HEK293 (cell line): ENCODE measurements around the gene ATP1B2.

Experiments used
- BCL11B ChIP-seq: fragments of 450-650 bp; formaldehyde crosslinking; IDR thresholded peaks from 2 replicates; pipeline ENCODE4 v1.5.1; 2016; ENCODE audit warnings: low read depth, missing biosample characterization, missing genetic modification characterization
- GLIS1 ChIP-seq: fragments of 450-650 bp; formaldehyde crosslinking; IDR thresholded peaks from 2 replicates; pipeline ENCODE4 v1.5.1; 2016; ENCODE audit warnings: missing biosample characterization, missing genetic modification characterization
- HOXC10 ChIP-seq: sonication (generic); formaldehyde crosslinking; IDR thresholded peaks from 2 replicates; pipeline ENCODE4 v1.8.1; 2023; ENCODE audit warnings: mild to moderate bottlenecking, missing genetic modification reagents
- IKZF3 ChIP-seq: fragments of 450-650 bp; IDR thresholded peaks from 2 replicates; pipeline ENCODE4 v1.5.0; 2018; ENCODE audit warnings: missing biosample characterization, mild to moderate bottlenecking, missing genetic modification characterization, moderate library complexity
- KLF10 ChIP-seq: fragments of 450-650 bp; IDR thresholded peaks from 2 replicates; pipeline ENCODE4 v1.5.1; 2018; ENCODE audit warnings: missing biosample characterization, mild to moderate bottlenecking, missing genetic modification characterization
- SALL2 ChIP-seq: fragments of 450-650 bp; formaldehyde crosslinking; IDR thresholded peaks from 2 replicates; pipeline ENCODE4 v1.5.0; 2017; ENCODE audit warnings: missing biosample characterization, mild to moderate bottlenecking, missing genetic modification characterization, borderline replicate concordance
- WT1 ChIP-seq: fragments of 450-650 bp; formaldehyde crosslinking; IDR thresholded peaks from 2 replicates; pipeline ENCODE4 v1.5.1; 2016; ENCODE audit warnings: missing biosample characterization, missing genetic modification characterization
- ZBTB17 ChIP-seq: fragments of 450-650 bp; formaldehyde crosslinking; IDR thresholded peaks from 2 replicates; pipeline ENCODE4 v1.5.1; 2016; ENCODE audit warnings: missing biosample characterization, missing genetic modification characterization
- ZFHX2 ChIP-seq: fragments of 450-650 bp; formaldehyde crosslinking; conservative IDR thresholded peaks from 2 replicates; pipeline ENCODE4 v1.5.1; 2016; ENCODE audit warnings: missing biosample characterization, missing genetic modification characterization
- ZFP69B ChIP-seq: fragments of 450-650 bp; formaldehyde crosslinking; IDR thresholded peaks from 2 replicates; pipeline ENCODE4 v1.5.1; 2016; ENCODE audit warnings: missing biosample characterization, missing genetic modification characterization
- ZNF112 ChIP-seq: fragments of 450-650 bp; formaldehyde crosslinking; IDR thresholded peaks from 2 replicates; pipeline ENCODE4 v1.5.0; 2017; ENCODE audit warnings: missing biosample characterization, missing genetic modification characterization
- ZNF146 ChIP-seq: fragments of 450-650 bp; formaldehyde crosslinking; IDR thresholded peaks from 2 replicates; pipeline ENCODE4 v1.5.1; 2016; ENCODE audit warnings: missing biosample characterization, missing genetic modification characterization
- ZNF155 ChIP-seq: fragments of 450-650 bp; formaldehyde crosslinking; IDR thresholded peaks from 2 replicates; pipeline ENCODE4 v1.5.1; 2016; ENCODE audit warnings: missing biosample characterization, missing genetic modification characterization
- ZNF175 ChIP-seq: fragments of 450-650 bp; formaldehyde crosslinking; IDR thresholded peaks from 2 replicates; pipeline ENCODE4 v1.5.1; 2016; ENCODE audit warnings: missing biosample characterization, missing genetic modification characterization
- ZNF19 ChIP-seq: fragments of 450-650 bp; formaldehyde crosslinking; IDR thresholded peaks from 2 replicates; pipeline ENCODE4; 2016; ENCODE audit warnings: missing biosample characterization, missing genetic modification characterization, low read depth
- ZNF221 ChIP-seq: fragments of 450-650 bp; formaldehyde crosslinking; IDR thresholded peaks from 2 replicates; pipeline ENCODE4 v1.5.1; 2017; ENCODE audit warnings: missing biosample characterization, missing genetic modification characterization, borderline replicate concordance
- ZNF239 ChIP-seq: fragments of 450-650 bp; formaldehyde crosslinking; IDR thresholded peaks from 2 replicates; pipeline ENCODE4 v1.5.1; 2016; ENCODE audit warnings: missing biosample characterization, missing genetic modification characterization
- ZNF248 ChIP-seq: fragments of 450-650 bp; formaldehyde crosslinking; IDR thresholded peaks from 2 replicates; pipeline ENCODE4 v1.5.1; 2017; ENCODE audit warnings: missing biosample characterization, missing genetic modification characterization
- ZNF350 ChIP-seq: fragments of 450-650 bp; formaldehyde crosslinking; IDR thresholded peaks from 2 replicates; pipeline ENCODE4 v1.5.0; 2017; ENCODE audit warnings: missing biosample characterization, mild to moderate bottlenecking, missing genetic modification characterization
- ZNF391 ChIP-seq: fragments of 450-650 bp; formaldehyde crosslinking; IDR thresholded peaks from 2 replicates; pipeline ENCODE4 v1.5.1; 2016; ENCODE audit warnings: low read depth, missing biosample characterization, missing genetic modification characterization, borderline replicate concordance
- ZNF426 ChIP-seq: fragments of 450-650 bp; formaldehyde crosslinking; IDR thresholded peaks from 2 replicates; pipeline ENCODE4 v1.5.1; 2017; ENCODE audit warnings: missing biosample characterization, missing genetic modification characterization, mild to moderate bottlenecking, inconsistent platforms, moderate library complexity
- ZNF561 ChIP-seq: fragments of 450-650 bp; IDR thresholded peaks from 2 replicates; pipeline ENCODE4 v1.5.1; 2018; ENCODE audit warnings: missing biosample characterization, missing genetic modification characterization, borderline replicate concordance
- ZNF600 ChIP-seq: fragments of 450-650 bp; formaldehyde crosslinking; IDR thresholded peaks from 2 replicates; pipeline ENCODE4 v1.5.1; 2016; ENCODE audit warnings: missing biosample characterization, missing genetic modification characterization
- ZNF610 ChIP-seq: fragments of 450-650 bp; formaldehyde crosslinking; IDR thresholded peaks from 2 replicates; pipeline ENCODE4 v1.5.1; 2016; ENCODE audit warnings: missing biosample characterization, missing genetic modification characterization, borderline replicate concordance
- ZNF623 ChIP-seq: fragments of 450-650 bp; formaldehyde crosslinking; IDR thresholded peaks from 2 replicates; pipeline ENCODE4 v1.5.1; 2016; ENCODE audit warnings: missing biosample characterization, missing genetic modification characterization
- ZNF837 ChIP-seq: fragments of 450-650 bp; formaldehyde crosslinking; IDR thresholded peaks from 2 replicates; pipeline ENCODE4 v1.5.1; 2016; ENCODE audit warnings: missing biosample characterization, missing genetic modification characterization
- TF ChIP-seq, protein P1 (sequence below): fragments of 450-650 bp; formaldehyde crosslinking; IDR thresholded peaks from 2 replicates; pipeline ENCODE4 v1.5.1; 2016; ENCODE audit warnings: missing biosample characterization, missing genetic modification characterization
- TF ChIP-seq, protein P2 (sequence below): fragments of 450-650 bp; formaldehyde crosslinking; IDR thresholded peaks from 2 replicates; pipeline ENCODE4 v1.5.1; 2016; ENCODE audit warnings: missing biosample characterization, missing genetic modification characterization, borderline replicate concordance
- TF ChIP-seq, protein P3 (sequence below): fragments of 450-650 bp; formaldehyde crosslinking; IDR thresholded peaks from 2 replicates; pipeline ENCODE4 v1.5.1; 2017; ENCODE audit warnings: missing biosample characterization, mild to moderate bottlenecking, missing genetic modification characterization, moderate library complexity
- TF ChIP-seq, protein P4 (sequence below): fragments of 450-650 bp; formaldehyde crosslinking; IDR thresholded peaks from 2 replicates; pipeline ENCODE4 v1.5.1; 2016; ENCODE audit warnings: missing biosample characterization, missing genetic modification characterization

The ATP1B2 gene

DNA sequence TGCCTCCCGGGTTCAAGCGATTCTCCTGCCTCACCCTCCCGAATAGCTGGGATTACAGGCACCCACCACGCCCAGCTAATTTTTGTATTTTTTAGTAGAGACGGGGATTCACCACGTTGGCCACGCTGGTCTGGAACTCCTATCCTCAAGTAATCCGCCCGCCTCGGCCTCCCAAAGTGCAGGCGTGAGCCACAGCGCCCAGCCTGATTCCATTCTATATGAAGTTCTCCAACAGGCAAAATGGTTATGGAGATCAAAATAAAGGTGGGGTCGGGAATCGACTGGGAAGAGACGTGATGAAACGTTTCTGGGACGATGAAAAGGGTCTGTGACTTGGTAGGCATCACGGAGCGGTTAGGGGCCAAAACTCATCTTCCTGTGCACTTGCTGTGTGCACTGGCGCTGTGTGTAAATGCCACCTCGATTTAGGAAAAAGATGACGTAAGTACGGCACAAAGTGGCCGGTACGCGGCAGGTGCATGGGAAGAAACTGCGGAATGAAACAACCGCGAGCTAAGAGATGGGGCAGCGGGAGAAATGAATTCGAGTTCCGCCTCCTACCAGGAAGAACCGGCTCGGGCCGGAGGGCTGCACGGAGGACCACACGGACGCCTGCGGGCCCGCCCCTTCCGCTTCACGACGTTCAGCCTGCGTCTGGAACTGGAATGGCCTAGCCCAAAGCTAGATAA is 35.0 kb downstream of the ATP1B2 start (continued):
- TF ChIP-seq KLF10 (tag by site-specific recombination), result no peak
- no peak for TF ChIP-seq ZFHX2 (tag by site-specific recombination)
- TF ChIP-seq ZNF837 (tag by site-specific recombination), result no peak
- peak; percentile 86 for TF ChIP-seq GLIS1 (tag by site-specific recombination)
- TF ChIP-seq ZNF146, result no peak
- TF ChIP-seq ZNF248, result no peak
- TF ChIP-seq ZFP69B (tag by site-specific recombination), result peak; percentile 41; the same call in 1 of the 2 replicates
- TF ChIP-seq ZNF350, result no peak
- no peak for TF ChIP-seq ZNF155 (tag by site-specific recombination)
- TF ChIP-seq BCL11B (tag by site-specific recombination), result peak; percentile 41; the same call in 1 of the 2 replicates
- TF ChIP-seq ZNF623, result peak; percentile 16; the same call in 1 of the 2 replicates
- TF ChIP-seq ZNF426 (tag by site-specific recombination), result no peak
- TF ChIP-seq, protein P1, sequence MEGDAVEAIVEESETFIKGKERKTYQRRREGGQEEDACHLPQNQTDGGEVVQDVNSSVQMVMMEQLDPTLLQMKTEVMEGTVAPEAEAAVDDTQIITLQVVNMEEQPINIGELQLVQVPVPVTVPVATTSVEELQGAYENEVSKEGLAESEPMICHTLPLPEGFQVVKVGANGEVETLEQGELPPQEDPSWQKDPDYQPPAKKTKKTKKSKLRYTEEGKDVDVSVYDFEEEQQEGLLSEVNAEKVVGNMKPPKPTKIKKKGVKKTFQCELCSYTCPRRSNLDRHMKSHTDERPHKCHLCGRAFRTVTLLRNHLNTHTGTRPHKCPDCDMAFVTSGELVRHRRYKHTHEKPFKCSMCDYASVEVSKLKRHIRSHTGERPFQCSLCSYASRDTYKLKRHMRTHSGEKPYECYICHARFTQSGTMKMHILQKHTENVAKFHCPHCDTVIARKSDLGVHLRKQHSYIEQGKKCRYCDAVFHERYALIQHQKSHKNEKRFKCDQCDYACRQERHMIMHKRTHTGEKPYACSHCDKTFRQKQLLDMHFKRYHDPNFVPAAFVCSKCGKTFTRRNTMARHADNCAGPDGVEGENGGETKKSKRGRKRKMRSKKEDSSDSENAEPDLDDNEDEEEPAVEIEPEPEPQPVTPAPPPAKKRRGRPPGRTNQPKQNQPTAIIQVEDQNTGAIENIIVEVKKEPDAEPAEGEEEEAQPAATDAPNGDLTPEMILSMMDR, result no peak; the same call in 1 of the 2 replicates
- TF ChIP-seq, protein P2, sequence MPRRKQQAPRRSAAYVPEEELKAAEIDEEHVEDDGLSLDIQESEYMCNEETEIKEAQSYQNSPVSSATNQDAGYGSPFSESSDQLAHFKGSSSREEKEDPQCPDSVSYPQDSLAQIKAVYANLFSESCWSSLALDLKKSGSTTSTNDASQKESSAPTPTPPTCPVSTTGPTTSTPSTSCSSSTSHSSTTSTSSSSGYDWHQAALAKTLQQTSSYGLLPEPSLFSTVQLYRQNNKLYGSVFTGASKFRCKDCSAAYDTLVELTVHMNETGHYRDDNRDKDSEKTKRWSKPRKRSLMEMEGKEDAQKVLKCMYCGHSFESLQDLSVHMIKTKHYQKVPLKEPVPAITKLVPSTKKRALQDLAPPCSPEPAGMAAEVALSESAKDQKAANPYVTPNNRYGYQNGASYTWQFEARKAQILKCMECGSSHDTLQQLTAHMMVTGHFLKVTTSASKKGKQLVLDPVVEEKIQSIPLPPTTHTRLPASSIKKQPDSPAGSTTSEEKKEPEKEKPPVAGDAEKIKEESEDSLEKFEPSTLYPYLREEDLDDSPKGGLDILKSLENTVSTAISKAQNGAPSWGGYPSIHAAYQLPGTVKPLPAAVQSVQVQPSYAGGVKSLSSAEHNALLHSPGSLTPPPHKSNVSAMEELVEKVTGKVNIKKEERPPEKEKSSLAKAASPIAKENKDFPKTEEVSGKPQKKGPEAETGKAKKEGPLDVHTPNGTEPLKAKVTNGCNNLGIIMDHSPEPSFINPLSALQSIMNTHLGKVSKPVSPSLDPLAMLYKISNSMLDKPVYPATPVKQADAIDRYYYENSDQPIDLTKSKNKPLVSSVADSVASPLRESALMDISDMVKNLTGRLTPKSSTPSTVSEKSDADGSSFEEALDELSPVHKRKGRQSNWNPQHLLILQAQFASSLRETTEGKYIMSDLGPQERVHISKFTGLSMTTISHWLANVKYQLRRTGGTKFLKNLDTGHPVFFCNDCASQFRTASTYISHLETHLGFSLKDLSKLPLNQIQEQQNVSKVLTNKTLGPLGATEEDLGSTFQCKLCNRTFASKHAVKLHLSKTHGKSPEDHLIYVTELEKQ (tag by site-specific recombination), result no peak
- no peak for TF ChIP-seq SALL2 (tag by site-specific recombination)
- no peak for TF ChIP-seq WT1
- no peak for TF ChIP-seq ZNF112 (tag by site-specific recombination)
- TF ChIP-seq IKZF3, result peak; percentile 86
- no peak for TF ChIP-seq ZNF221 (tag by site-specific recombination)
- TF ChIP-seq ZNF391 (tag by site-specific recombination), result 0 out of 2 replicates have a peak, but pooled peaks have one; percentile 37
- peak; percentile 72 for TF ChIP-seq ZNF561 (tag by site-specific recombination)
- no peak for TF ChIP-seq ZNF175 (tag by site-specific recombination)
- peak; percentile 30; the same call in 1 of the 2 replicates for TF ChIP-seq ZNF610 (tag by site-specific recombination)
- TF ChIP-seq, protein P3, sequence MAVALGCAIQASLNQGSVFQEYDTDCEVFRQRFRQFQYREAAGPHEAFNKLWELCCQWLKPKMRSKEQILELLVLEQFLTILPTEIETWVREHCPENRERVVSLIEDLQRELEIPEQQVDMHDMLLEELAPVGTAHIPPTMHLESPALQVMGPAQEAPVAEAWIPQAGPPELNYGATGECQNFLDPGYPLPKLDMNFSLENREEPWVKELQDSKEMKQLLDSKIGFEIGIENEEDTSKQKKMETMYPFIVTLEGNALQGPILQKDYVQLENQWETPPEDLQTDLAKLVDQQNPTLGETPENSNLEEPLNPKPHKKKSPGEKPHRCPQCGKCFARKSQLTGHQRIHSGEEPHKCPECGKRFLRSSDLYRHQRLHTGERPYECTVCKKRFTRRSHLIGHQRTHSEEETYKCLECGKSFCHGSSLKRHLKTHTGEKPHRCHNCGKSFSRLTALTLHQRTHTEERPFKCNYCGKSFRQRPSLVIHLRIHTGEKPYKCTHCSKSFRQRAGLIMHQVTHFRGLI (tag by site-specific recombination), result 0 out of 2 replicates have a peak, but pooled peaks have one; percentile 12
- TF ChIP-seq, protein P4, sequence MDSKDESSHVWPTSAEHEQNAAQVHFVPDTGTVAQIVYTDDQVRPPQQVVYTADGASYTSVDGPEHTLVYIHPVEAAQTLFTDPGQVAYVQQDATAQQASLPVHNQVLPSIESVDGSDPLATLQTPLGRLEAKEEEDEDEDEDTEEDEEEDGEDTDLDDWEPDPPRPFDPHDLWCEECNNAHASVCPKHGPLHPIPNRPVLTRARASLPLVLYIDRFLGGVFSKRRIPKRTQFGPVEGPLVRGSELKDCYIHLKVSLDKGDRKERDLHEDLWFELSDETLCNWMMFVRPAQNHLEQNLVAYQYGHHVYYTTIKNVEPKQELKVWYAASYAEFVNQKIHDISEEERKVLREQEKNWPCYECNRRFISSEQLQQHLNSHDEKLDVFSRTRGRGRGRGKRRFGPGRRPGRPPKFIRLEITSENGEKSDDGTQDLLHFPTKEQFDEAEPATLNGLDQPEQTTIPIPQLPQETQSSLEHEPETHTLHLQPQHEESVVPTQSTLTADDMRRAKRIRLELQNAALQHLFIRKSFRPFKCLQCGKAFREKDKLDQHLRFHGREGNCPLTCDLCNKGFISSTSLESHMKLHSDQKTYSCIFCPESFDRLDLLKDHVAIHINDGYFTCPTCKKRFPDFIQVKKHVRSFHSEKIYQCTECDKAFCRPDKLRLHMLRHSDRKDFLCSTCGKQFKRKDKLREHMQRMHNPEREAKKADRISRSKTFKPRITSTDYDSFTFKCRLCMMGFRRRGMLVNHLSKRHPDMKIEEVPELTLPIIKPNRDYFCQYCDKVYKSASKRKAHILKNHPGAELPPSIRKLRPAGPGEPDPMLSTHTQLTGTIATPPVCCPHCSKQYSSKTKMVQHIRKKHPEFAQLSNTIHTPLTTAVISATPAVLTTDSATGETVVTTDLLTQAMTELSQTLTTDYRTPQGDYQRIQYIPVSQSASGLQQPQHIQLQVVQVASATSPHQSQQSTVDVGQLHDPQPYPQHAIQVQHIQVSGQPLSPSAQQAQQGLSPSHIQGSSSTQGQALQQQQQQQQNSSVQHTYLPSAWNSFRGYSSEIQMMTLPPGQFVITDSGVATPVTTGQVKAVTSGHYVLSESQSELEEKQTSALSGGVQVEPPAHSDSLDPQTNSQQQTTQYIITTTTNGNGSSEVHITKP, result no peak
- peak; percentile 59; the same call in 1 of the 2 replicates for TF ChIP-seq ZNF239 (tag by site-specific recombination)
- no peak for TF ChIP-seq HOXC10 (CRISPR knock-in tag)
- no peak for TF ChIP-seq ZNF19 (tag by site-specific recombination)
- TF ChIP-seq ZBTB17, result peak; percentile 98
- TF ChIP-seq ZNF600 (tag by site-specific recombination), result peak; percentile 92
